Neural cell (in vitro differentiated cells): ENCODE measurements around the gene AIF1L. TPM values are rescaled to one million over a fixed set of nuclear protein-coding genes. Genes with fewer than 3 reads are reported as not detected.

ENCODE experiments used
- H2AFZ ChIP-seq: fragments of 200-600, 300-800 bp; sonication (generic), shearing (Covaris generic); 2 replicates; pipeline ENCODE4 v1.6.0; 2014; ENCODE audit warnings: low read depth, mild to moderate bottlenecking, antibody characterized with exemption, low read length, moderate library complexity
- H3F3A ChIP-seq: fragments of 200-600 bp; shearing (Covaris generic); 2 replicates; pipeline ENCODE4 v1.6.1; 2016; ENCODE audit warnings: mild to moderate bottlenecking, moderate library complexity, mixed read lengths, antibody characterized with exemption, low read length; ENCODE audit not compliant: insufficient read depth, poor library complexity, severe bottlenecking
- H3K27ac ChIP-seq: fragments of 200-600, 300-800 bp; sonication (generic), shearing (Covaris generic); 2 replicates; pipeline ENCODE4 v1.5.1; 2014; ENCODE audit warnings: mild to moderate bottlenecking, low read length, moderate library complexity
- H3K27me3 ChIP-seq: fragments of 300-800, 200-600 bp; sonication (generic), shearing (Covaris generic); 2 replicates; pipeline ENCODE4 v1.6.0; 2014; ENCODE audit warnings: mild to moderate bottlenecking, low read depth, low read length, moderate library complexity; ENCODE audit not compliant: insufficient read depth
- H3K36me3 ChIP-seq: fragments of 300-800, 200-600 bp; sonication (generic), shearing (Covaris generic); 2 replicates; pipeline ENCODE4 v1.5.1; 2014; ENCODE audit warnings: mild to moderate bottlenecking, antibody characterized with exemption, low read length, moderate library complexity; ENCODE audit not compliant: insufficient read depth
- H3K4me2 ChIP-seq: fragments of 300-800, 200-600 bp; sonication (generic), shearing (Covaris generic); 2 replicates; pipeline ENCODE4 v1.6.0; 2014; ENCODE audit warnings: mild to moderate bottlenecking, low read length
- H3K4me3 ChIP-seq: fragments of 300-800, 200-600 bp; sonication (generic), shearing (Covaris generic); 2 replicates; pipeline ENCODE4 v1.5.1; 2014; ENCODE audit warnings: mild to moderate bottlenecking, low read length, moderate library complexity
- H3K79me2 ChIP-seq: fragments of 200-600 bp; shearing (Covaris generic); replicated peaks from 2 replicates; pipeline ENCODE4 v1.6.0; 2014; ENCODE audit warnings: mild to moderate bottlenecking, low read length, moderate library complexity; ENCODE audit not compliant: insufficient read depth
- H3K9ac ChIP-seq: fragments of 300-800, 200-600 bp; sonication (generic), shearing (Covaris generic); 2 replicates; pipeline ENCODE4 v1.6.1; 2016; ENCODE audit warnings: mild to moderate bottlenecking, low read length, mixed read lengths
- H3K9me2 ChIP-seq: fragments of 200-600 bp; shearing (Covaris generic); 2 replicates; pipeline ENCODE4 v1.6.1; 2016; ENCODE audit warnings: mild to moderate bottlenecking, low read length, mixed read lengths; ENCODE audit not compliant: insufficient read depth
- H3K9me3 ChIP-seq: fragments of 200-600, 300-800 bp; sonication (generic), shearing (Covaris generic); 2 replicates; pipeline ENCODE4 v1.6.1; 2016; ENCODE audit warnings: mild to moderate bottlenecking, mixed run types, low read length, moderate library complexity, mixed read lengths
- H4K20me1 ChIP-seq: fragments of 200-600 bp; shearing (Covaris generic); 2 replicates; pipeline ENCODE4 v1.6.1; 2016; ENCODE audit warnings: mild to moderate bottlenecking, mixed run types; ENCODE audit not compliant: insufficient read depth
- CTCF ChIP-seq: fragments of 450-650 bp; IDR thresholded peaks from 2 replicates; pipeline ENCODE4 v1.5.1; 2014; ENCODE audit warnings: antibody characterized with exemption, mild to moderate bottlenecking, moderate library complexity; ENCODE audit not compliant: poor library complexity, severe bottlenecking
- EP300 ChIP-seq: fragments of 450-650 bp; conservative IDR thresholded peaks from 2 replicates; pipeline ENCODE4 v1.6.1; 2014; ENCODE audit warnings: antibody characterized with exemption, mild to moderate bottlenecking, moderate library complexity; ENCODE audit not compliant: poor library complexity, severe bottlenecking
- EZH2 ChIP-seq: fragments of 200-600, 300-800 bp; shearing (Covaris generic), sonication (generic); IDR thresholded peaks from 2 replicates; pipeline ENCODE4 v1.6.1; 2014; ENCODE audit warnings: antibody characterized with exemption, low read length, borderline replicate concordance, mild to moderate bottlenecking; ENCODE audit not compliant: insufficient read depth, poor library complexity, severe bottlenecking
- MXI1 ChIP-seq: fragments of 450-650 bp; conservative IDR thresholded peaks from 2 replicates; pipeline ENCODE4 v1.6.1; 2014; ENCODE audit warnings: antibody characterized with exemption, mild to moderate bottlenecking; ENCODE audit not compliant: poor library complexity, severe bottlenecking
- POLR2AphosphoS5 ChIP-seq: IDR thresholded peaks from 2 replicates; pipeline ENCODE4 v1.6.1; 2012
- RAD21 ChIP-seq: fragments of 450-650 bp; conservative IDR thresholded peaks from 2 replicates; pipeline ENCODE4 v1.6.1; 2014; ENCODE audit warnings: antibody characterized with exemption, mild to moderate bottlenecking, moderate library complexity
- REST ChIP-seq: IDR thresholded peaks from 2 replicates; pipeline ENCODE4 v1.6.1; 2012; ENCODE audit warnings: borderline replicate concordance
- SMC3 ChIP-seq: fragments of 450-650 bp; conservative IDR thresholded peaks from 2 replicates; pipeline ENCODE4 v1.6.1; 2014; ENCODE audit warnings: antibody characterized with exemption, mild to moderate bottlenecking, moderate library complexity; ENCODE audit not compliant: poor library complexity
- TAF1 ChIP-seq: IDR thresholded peaks from 2 replicates; pipeline ENCODE4 v1.6.1; 2012; ENCODE audit warnings: low read depth
- polyA plus RNA-seq: library from polyadenylated mRNA; depleted of rRNA; stranded (reverse); fragments of >200 nt; gene quantifications from 2 replicates; pipeline ENCODE4 v1.2.3, GENCODE V29; 2014

Gene AIF1L
- polyA plus RNA-seq, 1 donor from 2014 or later = 3.4 TPM

GRCh38 chr9:131094015-131094414 is 2.3 kb upstream of the AIF1L start:
- no peak overlapping the region for H3K27ac ChIP-seq

GRCh38 chr9:131094622-131095021 is 1.7 kb upstream of the AIF1L start:
- Histone ChIP-seq H3K79me2 (no peaks in the 10 kb centered on the region), H3K27me3 (peaks cover 20% of the 10 kb centered on the region), H3K9me3 (no peaks in the 10 kb centered on the region), H3F3A (peaks cover 3% of the 10 kb centered on the region), H3K36me3 (no peaks in the 10 kb centered on the region), H3K4me3 (no peak overlapping the region), H3K4me2 (no peak overlapping the region), H3K27ac (no peak overlapping the region), H3K9ac (no peak overlapping the region), H3K9me2 (no peaks in the 10 kb centered on the region), H4K20me1 (no peaks in the 10 kb centered on the region), H2AFZ (no peak overlapping the region)
- no peak for TF ChIP-seq RAD21
- TF ChIP-seq CTCF = no peak
- TF ChIP-seq EZH2 = no peak
- TF ChIP-seq SMC3 = no peak
- TF ChIP-seq EP300 = no peak

More at GRCh38 chr9:131094015-131094414, 2.3 kb upstream of the AIF1L start:
- no peaks in the 10 kb centered on the region for H3K79me2 ChIP-seq
- no peaks in the 10 kb centered on the region for H4K20me1 ChIP-seq
- H3K4me3 ChIP-seq = no peak overlapping the region
- H3K9me2 ChIP-seq = no peaks in the 10 kb centered on the region
- no peak overlapping the region for H3K9ac ChIP-seq
- peaks cover 20% of the 10 kb centered on the region for H3K27me3 ChIP-seq
- TF ChIP-seq REST (no peak), TAF1 (no peak), CTCF (no peak), SMC3 (no peak), POLR2AphosphoS5 (no peak), EP300 (no peak), EZH2 (no peak), MXI1 (no peak), RAD21 (no peak)
- no peak overlapping the region for H3K4me2 ChIP-seq
- H3F3A ChIP-seq = peaks cover 3% of the 10 kb centered on the region
- no peaks in the 10 kb centered on the region for H3K9me3 ChIP-seq
- no peak overlapping the region for H2AFZ ChIP-seq
- no peaks in the 10 kb centered on the region for H3K36me3 ChIP-seq
